AG09309 (cell line): ENCODE data around the gene STX8.
A peak's percentile ranks its signal among the peaks of the same experiment; 100 is the strongest.

Experiments
- DNase-seq: peaks from one replicate; pipeline ENCODE4 v3.0.0-alpha.2; 2010; ENCODE audit warnings: low read depth
- H3K4me3 ChIP-seq: 2 replicates; pipeline ENCODE4 v1.5.1; 2011; ENCODE audit warnings: mild to moderate bottlenecking, low read depth, low read length, moderate library complexity; ENCODE audit not compliant: control insufficient read depth
- CTCF ChIP-seq: IDR thresholded peaks from 2 replicates; pipeline ENCODE4 v1.5.1; 2011; ENCODE audit warnings: mild to moderate bottlenecking, low read depth, low read length, inconsistent platforms; ENCODE audit not compliant: insufficient read depth, control insufficient read depth; ENCODE audit errors: missing control alignments

Gene STX8

GRCh38 chr17:9291912-9292560 lies 283.6 kb downstream of the STX8 start:
- DNase-seq = no peak
- peak; percentile 64 for TF ChIP-seq CTCF
- H3K4me3 ChIP-seq = no peak overlapping the region

DNA sequence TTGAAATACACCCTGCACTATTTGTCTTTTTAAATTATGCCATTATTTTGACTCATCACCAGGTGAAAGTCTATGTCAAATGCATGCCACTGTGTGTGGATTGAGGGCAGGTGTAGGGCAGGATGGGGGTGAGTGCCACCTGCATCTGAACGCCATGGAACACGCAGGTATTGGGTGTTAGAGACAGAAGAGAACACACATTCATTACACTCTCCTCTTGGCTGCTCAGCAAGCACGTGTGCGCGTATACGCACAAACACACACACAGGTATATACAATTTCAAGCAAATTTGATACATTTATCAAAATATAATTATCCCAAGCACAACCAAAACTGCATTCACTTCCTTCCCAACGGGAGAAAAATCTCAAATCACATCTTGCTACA lies 285.4 kb downstream of the STX8 start:
- no peak for DNase-seq

DNA sequence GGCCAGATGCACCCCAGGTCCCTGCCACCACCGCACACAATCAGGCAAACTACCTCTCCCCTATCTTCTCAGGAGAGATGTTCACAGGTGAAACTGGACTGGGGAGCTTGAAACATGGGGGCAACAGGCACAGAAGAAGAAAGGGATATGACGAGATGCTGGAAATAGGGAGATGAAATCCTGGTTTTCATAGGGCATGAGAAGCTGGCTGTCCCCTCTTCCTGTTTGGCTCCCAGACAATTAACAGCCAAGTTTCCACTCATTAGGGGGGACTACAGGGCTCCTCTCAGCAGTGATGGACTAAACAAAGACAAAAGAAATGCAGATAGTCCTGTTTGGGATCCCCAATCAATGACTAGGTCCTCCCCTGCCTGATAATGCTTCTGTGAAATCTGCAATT lies 288.3 kb downstream of the STX8 start:
- no peak overlapping the region for H3K4me3 ChIP-seq
- DNase-seq = no peak
- no peak for TF ChIP-seq CTCF

More for the DNA sequence above, 285.4 kb downstream of the STX8 start:
- no peak overlapping the region for H3K4me3 ChIP-seq
- TF ChIP-seq CTCF = no peak

DNA sequence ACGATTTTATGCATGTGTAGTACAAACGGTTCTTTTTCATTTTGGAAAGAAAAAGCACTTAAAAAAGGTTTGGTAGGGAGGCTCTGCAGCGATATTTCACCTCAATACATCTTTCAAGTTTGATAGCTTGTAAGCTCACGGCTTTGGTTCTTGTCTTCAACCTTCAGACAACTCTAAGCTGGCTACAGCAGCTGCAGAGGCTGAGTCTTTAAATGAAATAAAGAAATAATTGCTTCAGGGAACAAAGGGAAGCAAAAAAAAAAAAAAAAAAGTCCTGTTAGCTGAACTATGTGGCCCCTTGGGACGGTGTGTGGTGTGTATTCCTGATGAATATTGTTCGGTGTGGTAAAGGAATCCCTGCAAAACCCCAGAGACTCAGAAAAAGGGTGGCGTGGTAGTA lies 289.2 kb downstream of the STX8 start:
- DNase-seq = no peak
- no peak overlapping the region for H3K4me3 ChIP-seq
- no peak for TF ChIP-seq CTCF

- TF ChIP-seq CTCF = no peak
- no peak overlapping the region for H3K4me3 ChIP-seq
- no peak for DNase-seq
Observed at GRCh38 chr17:9285602-9286427, 289.8 kb downstream of the STX8 start.

GRCh38 chr17:9284884-9285283 lies 290.7 kb downstream of the STX8 start:
- DNase-seq = no peak
- no peak overlapping the region for H3K4me3 ChIP-seq
- no peak for TF ChIP-seq CTCF
